H9 (cell line): ENCODE data around the gene ENO1. TPM values are rescaled to one million over a fixed set of nuclear protein-coding genes. Genes with fewer than 3 reads are reported as not detected.

ENCODE experiments used
- DNase-seq: peaks from one replicate; pipeline ENCODE4 v3.0.0-alpha.2; 2017
- H2AFZ ChIP-seq: one replicate; pipeline ENCODE4 v1.6.1; 2013; ENCODE audit warnings: mild to moderate bottlenecking, low read length, control low read depth, moderate library complexity
- H2AK5ac ChIP-seq: 2 replicates; pipeline ENCODE4 v1.6.1; 2013; ENCODE audit warnings: low read length, control low read depth, mixed read lengths; ENCODE audit not compliant: insufficient read length
- H2BK120ac ChIP-seq: one replicate; pipeline ENCODE4 v1.6.1; 2013; ENCODE audit warnings: low read depth, mild to moderate bottlenecking, low read length, control low read depth, inconsistent platforms; ENCODE audit not compliant: poor library complexity, severe bottlenecking
- H2BK12ac ChIP-seq: 2 replicates; pipeline ENCODE4 v1.6.1; 2013; ENCODE audit warnings: low read length, control low read depth, mixed read lengths, low read depth; ENCODE audit not compliant: insufficient read length
- H2BK15ac ChIP-seq: 2 replicates; pipeline ENCODE4 v1.6.1; 2013; ENCODE audit warnings: low read depth, low read length, control low read depth
- H2BK20ac ChIP-seq: one replicate; pipeline ENCODE4 v1.6.1; 2013; ENCODE audit warnings: low read depth, mild to moderate bottlenecking, low read length, control low read depth, inconsistent platforms; ENCODE audit not compliant: poor library complexity, severe bottlenecking
- H2BK5ac ChIP-seq: 2 replicates; pipeline ENCODE4 v1.6.1; 2013; ENCODE audit warnings: low read length, control low read depth, mixed read lengths; ENCODE audit not compliant: insufficient read length
- H3K14ac ChIP-seq: 2 replicates; pipeline ENCODE4 v1.6.1; 2013; ENCODE audit warnings: low read length, control low read depth; ENCODE audit not compliant: insufficient read depth
- H3K18ac ChIP-seq: 2 replicates; pipeline ENCODE4 v1.6.1; 2013; ENCODE audit warnings: low read depth, mild to moderate bottlenecking, mixed read lengths, low read length, control low read depth; ENCODE audit not compliant: insufficient read length
- H3K23ac ChIP-seq: 2 replicates; pipeline ENCODE4 v1.6.1; 2013; ENCODE audit warnings: low read length, control low read depth, mixed read lengths, low read depth; ENCODE audit not compliant: insufficient read length
- H3K23me2 ChIP-seq: 2 replicates; pipeline ENCODE4 v1.6.1; 2013; ENCODE audit warnings: low read depth, mild to moderate bottlenecking, mixed read lengths, low read length, control low read depth; ENCODE audit not compliant: insufficient read length, poor library complexity, severe bottlenecking
- H3K27ac ChIP-seq: 2 replicates; pipeline ENCODE4 v1.5.1; 2013; ENCODE audit warnings: low read length, control low read depth, mixed read lengths, low read depth; ENCODE audit not compliant: insufficient read length
- H3K27me3 ChIP-seq: 2 replicates; pipeline ENCODE4 v1.6.1; 2013; ENCODE audit warnings: low read length, control low read depth, inconsistent platforms; ENCODE audit not compliant: insufficient read depth
- H3K4ac ChIP-seq: 2 replicates; pipeline ENCODE4 v1.6.1; 2013; ENCODE audit warnings: low read depth, mild to moderate bottlenecking, control low read depth, inconsistent platforms, low read length, moderate library complexity
- H3K4me1 ChIP-seq: 2 replicates; pipeline ENCODE4 v1.6.1; 2013; ENCODE audit warnings: low read length, control low read depth, inconsistent platforms; ENCODE audit not compliant: insufficient read depth
- H3K4me2 ChIP-seq: 2 replicates; pipeline ENCODE4 v1.6.1; 2013; ENCODE audit warnings: low read length, control low read depth, mixed read lengths; ENCODE audit not compliant: insufficient read length, insufficient read depth
- H3K56ac ChIP-seq: 2 replicates; pipeline ENCODE4 v1.6.1; 2013; ENCODE audit warnings: low read depth, mild to moderate bottlenecking, mixed read lengths, low read length, control low read depth; ENCODE audit not compliant: insufficient read length
- H3K79me1 ChIP-seq: 2 replicates; pipeline ENCODE4 v1.6.1; 2013; ENCODE audit warnings: low read depth, mild to moderate bottlenecking, moderate library complexity, low read length, control low read depth, inconsistent platforms; ENCODE audit not compliant: insufficient read depth, poor library complexity, severe bottlenecking
- H3K79me2 ChIP-seq: 2 replicates; pipeline ENCODE4 v1.6.1; 2013; ENCODE audit warnings: low read length, control low read depth, inconsistent platforms; ENCODE audit not compliant: insufficient read depth
- H3K9ac ChIP-seq: 2 replicates; pipeline ENCODE4 v1.6.1; 2013; ENCODE audit warnings: low read length, control low read depth, mixed read lengths; ENCODE audit not compliant: insufficient read length; ENCODE audit errors: extremely low read depth
- H3K9me3 ChIP-seq: one replicate; pipeline ENCODE4 v1.6.1; 2013; ENCODE audit warnings: low read depth, low read length, inconsistent platforms; ENCODE audit not compliant: control insufficient read depth
- H3T11ph ChIP-seq: one replicate; pipeline ENCODE4 v1.6.1; 2013; ENCODE audit warnings: mild to moderate bottlenecking, low read length, control low read depth, inconsistent platforms
- H4K20me1 ChIP-seq: one replicate; pipeline ENCODE4 v1.6.1; 2013; ENCODE audit not compliant: control insufficient read depth, insufficient read length, insufficient read depth
- H4K5ac ChIP-seq: 2 replicates; pipeline ENCODE4 v1.6.1; 2013; ENCODE audit warnings: low read depth, mild to moderate bottlenecking, mixed read lengths, low read length, control low read depth; ENCODE audit not compliant: insufficient read length
- H4K8ac ChIP-seq: replicated peaks from 2 replicates; pipeline ENCODE4 v1.6.1; 2013; ENCODE audit warnings: low read length, control low read depth, mixed read lengths, low read depth; ENCODE audit not compliant: insufficient read length
- H4K91ac ChIP-seq: 2 replicates; pipeline ENCODE4 v1.6.1; 2013; ENCODE audit warnings: low read depth, mild to moderate bottlenecking, moderate library complexity, mixed read lengths, low read length, control low read depth; ENCODE audit not compliant: insufficient read length
- H3K27ac Mint-ChIP-seq, 3 experiments: 2 replicates in 2 of 3; 3 replicates in 1 of 3; pipeline ENCODE4 v1.8.0; 2020 to 2021; ENCODE audit warnings: mixed read lengths in 3 of 3, mild to moderate bottlenecking in 1 of 3, moderate library complexity in 1 of 3
- H3K27me3 Mint-ChIP-seq: 2 replicates; pipeline ENCODE4 v1.8.0; 2021; ENCODE audit warnings: low read depth, mild to moderate bottlenecking, moderate library complexity, mixed read lengths
- H3K36me3 Mint-ChIP-seq, 3 experiments: 2 replicates in 2 of 3; 3 replicates in 1 of 3; pipeline ENCODE4 v1.8.0; 2020 to 2021; ENCODE audit warnings: low read depth in 3 of 3, mixed read lengths in 3 of 3; ENCODE audit not compliant: insufficient read depth in 1 of 3
- H3K4me1 Mint-ChIP-seq, 2 experiments: 2 replicates each; pipeline ENCODE4 v1.8.0; 2020; ENCODE audit warnings: mixed read lengths in 2 of 2
- H3K4me3 Mint-ChIP-seq, 2 experiments: 2 replicates in 1 of 2; 3 replicates in 1 of 2; pipeline ENCODE4 v1.8.0; 2020 to 2021; ENCODE audit warnings: mild to moderate bottlenecking in 2 of 2, mixed read lengths in 2 of 2, moderate library complexity in 1 of 2
- H3K9me3 Mint-ChIP-seq, 2 experiments: 2 replicates in 1 of 2; 3 replicates in 1 of 2; pipeline ENCODE4 v1.8.0; 2020; ENCODE audit warnings: mild to moderate bottlenecking in 2 of 2, mixed read lengths in 2 of 2, moderate library complexity in 1 of 2
- WGBS: extraction: QIAGEN DNeasy Blood & Tissue Kit; methylation state at CpG from one replicate; pipeline ENCODE4 v1.1.7; 2013; ENCODE audit warnings: missing lambda C conversion rate, low lambda C conversion rate, mixed read lengths; ENCODE audit not compliant: insufficient read length; ENCODE audit errors: extremely low coverage; 5-methylcytosine and 5-hydroxymethylcytosine counted together
- total RNA-seq: library from RNA; stranded (reverse); gene quantifications from 2 replicates; pipeline ENCODE4 v1.2.1, GENCODE V29; 2021
- TF ChIP-seq, protein P1 (sequence below): fragments of 200-600 bp; sonication (generic); conservative IDR thresholded peaks from 3 replicates; pipeline ENCODE4 v1.8.0; 2021; ENCODE audit warnings: antibody characterized with exemption, mild to moderate bottlenecking

The ENO1 gene
- total RNA-seq, 1 experiment from 2014 or later, result 1,781 TPM

DNA sequence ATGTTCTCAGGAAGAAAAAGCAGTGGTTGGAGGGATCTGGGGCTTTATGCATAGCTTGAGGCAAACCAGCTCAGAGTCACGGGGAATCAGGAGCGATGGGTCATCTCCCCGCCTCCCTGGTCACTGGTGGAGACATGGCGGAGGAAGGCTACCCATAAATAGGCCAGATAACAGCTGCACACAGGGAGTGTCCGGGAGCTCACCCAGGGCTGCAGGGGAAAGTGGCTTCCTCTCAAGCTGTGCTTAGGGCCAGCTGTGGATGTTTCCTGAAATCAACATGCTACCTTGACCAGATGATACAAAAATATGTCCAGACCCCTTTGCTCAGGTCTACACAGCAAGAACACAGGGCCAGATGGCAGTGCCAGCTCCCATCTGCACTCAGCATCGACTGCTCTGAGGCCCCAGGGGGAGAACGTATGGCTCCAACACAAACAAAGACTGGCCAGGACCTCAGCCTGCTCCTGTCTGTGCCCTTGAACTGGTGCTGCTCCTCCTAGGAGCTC is 33.9 kb downstream of the ENO1 start:
- H2BK15ac ChIP-seq, result no peak overlapping the region
- Mint-ChIP-seq H3K27me3 (no peaks in the 10 kb centered on the region; the same call in none of the 2 replicates), H3K36me3 (peaks cover 0 to 3% (median 0%) of the 10 kb centered on the region in 3 experiments; a peak in 1 of 7 replicates), H3K27ac (no peak overlapping the region; a peak in 1 of 7 replicates), H3K4me3 (no peak overlapping the region), H3K9me3 (peaks cover 3 to 5% of the 10 kb centered on the region in 2 experiments; a peak in 4 of 5 replicates), H3K4me1 (peaks cover 10 to 13% of the 10 kb centered on the region in 2 experiments)
- no peaks in the 10 kb centered on the region for H3K9me3 ChIP-seq
- no peak overlapping the region for H2BK120ac ChIP-seq
- TF ChIP-seq, protein P1, sequence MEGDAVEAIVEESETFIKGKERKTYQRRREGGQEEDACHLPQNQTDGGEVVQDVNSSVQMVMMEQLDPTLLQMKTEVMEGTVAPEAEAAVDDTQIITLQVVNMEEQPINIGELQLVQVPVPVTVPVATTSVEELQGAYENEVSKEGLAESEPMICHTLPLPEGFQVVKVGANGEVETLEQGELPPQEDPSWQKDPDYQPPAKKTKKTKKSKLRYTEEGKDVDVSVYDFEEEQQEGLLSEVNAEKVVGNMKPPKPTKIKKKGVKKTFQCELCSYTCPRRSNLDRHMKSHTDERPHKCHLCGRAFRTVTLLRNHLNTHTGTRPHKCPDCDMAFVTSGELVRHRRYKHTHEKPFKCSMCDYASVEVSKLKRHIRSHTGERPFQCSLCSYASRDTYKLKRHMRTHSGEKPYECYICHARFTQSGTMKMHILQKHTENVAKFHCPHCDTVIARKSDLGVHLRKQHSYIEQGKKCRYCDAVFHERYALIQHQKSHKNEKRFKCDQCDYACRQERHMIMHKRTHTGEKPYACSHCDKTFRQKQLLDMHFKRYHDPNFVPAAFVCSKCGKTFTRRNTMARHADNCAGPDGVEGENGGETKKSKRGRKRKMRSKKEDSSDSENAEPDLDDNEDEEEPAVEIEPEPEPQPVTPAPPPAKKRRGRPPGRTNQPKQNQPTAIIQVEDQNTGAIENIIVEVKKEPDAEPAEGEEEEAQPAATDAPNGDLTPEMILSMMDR, result no peak
- no peak overlapping the region for H2AK5ac ChIP-seq
- no peaks in the 10 kb centered on the region for H3K4me1 ChIP-seq
- H2BK5ac ChIP-seq, result no peak overlapping the region
- no peak overlapping the region for H3K14ac ChIP-seq
- no peak overlapping the region for H3K27ac ChIP-seq
- no peak overlapping the region for H3K23ac ChIP-seq
- no peaks in the 10 kb centered on the region for H3K27me3 ChIP-seq
- H3K9ac ChIP-seq, result no peak overlapping the region
- no peak overlapping the region for H2BK20ac ChIP-seq
- H4K20me1 ChIP-seq, result no peaks in the 10 kb centered on the region
- H2BK12ac ChIP-seq, result no peak overlapping the region
- no peak overlapping the region for H3T11ph ChIP-seq
- no peaks in the 10 kb centered on the region for H3K23me2 ChIP-seq
- no peak overlapping the region for H4K91ac ChIP-seq
- no peak overlapping the region for H3K4ac ChIP-seq
- no peaks in the 10 kb centered on the region for H3K79me2 ChIP-seq
- no CpG with 5 or more reads among the region's 7 CpGs for WGBS
- no peak overlapping the region for H3K18ac ChIP-seq
- no peak overlapping the region for H3K56ac ChIP-seq
- H3K4me2 ChIP-seq, result no peak overlapping the region
- no peak overlapping the region for H4K8ac ChIP-seq
- H3K79me1 ChIP-seq, result no peaks in the 10 kb centered on the region
- H4K5ac ChIP-seq, result no peak overlapping the region
- DNase-seq, result no peak
- H2AFZ ChIP-seq, result no peak overlapping the region
